ENCODE measurements around the gene AGPAT1. TPM values are rescaled to one million over a fixed set of nuclear protein-coding genes. Genes with fewer than 3 reads are reported as not detected.
A peak's percentile ranks its signal among the peaks of the same experiment; 100 is the strongest.

AGPAT1 gene
- total and polyA plus RNA-seq, 2 donors = 25.2 to 32.6 TPM

GRCh38 chr6:32154514-32155161 lies 21.2 kb downstream of the AGPAT1 start:
- H3K27ac ChIP-seq (ENCODE audit: low read depth in 1 of 2, low read length in 1 of 2) = peak overlapping the region; percentile 55 to 80
- WGBS = 1% methylated on average over 34 of the region's 34 CpGs
- H3K4me1 ChIP-seq (ENCODE audit: control insufficient read depth in 2 of 2, insufficient read depth in 2 of 2, low read length in 2 of 2) = peaks cover 19 to 56% of the 10 kb centered on the region in 2 donors
- H3K36me3 ChIP-seq (ENCODE audit: control insufficient read depth in 2 of 2, insufficient read depth in 2 of 2, low read length in 1 of 2) = peaks cover 22 to 29% of the 10 kb centered on the region in 2 donors
- peak in 3 of 9 donors; percentile 69 to 84 (median 72) for DNase-seq (ENCODE audit: low read depth in 6 of 9, low spot score in 9 of 9)
- peak overlapping the region; percentile 62 to 84 for H3K4me3 ChIP-seq (ENCODE audit: low read length in 2 of 2)
- H3K9me3 ChIP-seq (ENCODE audit: control insufficient read depth in 2 of 2, insufficient read depth in 1 of 2, low read length in 1 of 2) = peaks cover 0 to 3% of the 10 kb centered on the region in 2 donors
- peaks cover 18 to 48% of the 10 kb centered on the region in 2 donors for H3K27me3 ChIP-seq (ENCODE audit: control insufficient read depth in 2 of 2, insufficient read depth in 1 of 2, low read length in 1 of 2)

GRCh38 chr6:32153564-32154513 lies 22.0 kb downstream of the AGPAT1 start, which contains the start of gene PPT2:
TSS of gene PPT2 (plus strand) at chr6:32154141. CDS start at chr6:32154595, 454 bp downstream.
- H3K27me3 ChIP-seq (ENCODE audit: control insufficient read depth in 2 of 2, insufficient read depth in 1 of 2, low read length in 1 of 2) = peaks cover 26 to 56% of the 10 kb centered on the region in 2 donors
- 6% methylated on average over 52 of the region's 52 CpGs for WGBS
- DNase-seq (ENCODE audit: low read depth in 6 of 9, low spot score in 9 of 9) = peak; percentile 66 to 89 (median 76)

GRCh38 chr6:32152769-32153563 lies 22.9 kb downstream of the AGPAT1 start:
- no peak for DNase-seq (ENCODE audit: low read depth in 6 of 9, low spot score in 9 of 9)
- Histone ChIP-seq H3K9me3 (ENCODE audit: control insufficient read depth in 2 of 2, insufficient read depth in 1 of 2, low read length in 1 of 2) (peaks cover 3 to 16% of the 10 kb centered on the region in 2 donors), H3K4me3 (ENCODE audit: low read length in 2 of 2) (peak overlapping the region; percentile 62 to 84), H3K36me3 (ENCODE audit: control insufficient read depth in 2 of 2, insufficient read depth in 2 of 2, low read length in 1 of 2) (peaks cover 21% of the 10 kb centered on the region in 2 donors), H3K27ac (ENCODE audit: low read depth in 1 of 2, low read length in 1 of 2) (peak overlapping the region in 1 of 2 donors; percentile 55), H3K4me1 (ENCODE audit: control insufficient read depth in 2 of 2, insufficient read depth in 2 of 2, low read length in 2 of 2) (peaks cover 19 to 70% of the 10 kb centered on the region in 2 donors), H3K27me3 (ENCODE audit: control insufficient read depth in 2 of 2, insufficient read depth in 1 of 2, low read length in 1 of 2) (peaks cover 35 to 65% of the 10 kb centered on the region in 2 donors)
- 76% methylated on average over 35 of the region's 35 CpGs for WGBS

More at GRCh38 chr6:32153564-32154513, 22.0 kb downstream of the AGPAT1 start, which contains the start of gene PPT2:
- H3K9me3 ChIP-seq (ENCODE audit: control insufficient read depth in 2 of 2, insufficient read depth in 1 of 2, low read length in 1 of 2) = peaks cover 0 to 10% of the 10 kb centered on the region in 2 donors
- peaks cover 19 to 61% of the 10 kb centered on the region in 2 donors for H3K4me1 ChIP-seq (ENCODE audit: control insufficient read depth in 2 of 2, insufficient read depth in 2 of 2, low read length in 2 of 2)
- H3K4me3 ChIP-seq (ENCODE audit: low read length in 2 of 2) = peak within 1 kb of the TSS; percentile 62 to 84
- peak within 1 kb of the TSS; percentile 55 to 80 for H3K27ac ChIP-seq (ENCODE audit: low read depth in 1 of 2, low read length in 1 of 2)
- H3K36me3 ChIP-seq (ENCODE audit: control insufficient read depth in 2 of 2, insufficient read depth in 2 of 2, low read length in 1 of 2) = peaks cover 22 to 29% of the 10 kb centered on the region in 2 donors

GRCh38 chr6:32151863-32152768 lies 23.8 kb downstream of the AGPAT1 start, which contains the start of gene PRRT1:
TSS of gene PRRT1 (minus strand) at chr6:32151939. CDS start at chr6:32151827, 112 bp downstream.
- H3K9me3 ChIP-seq (ENCODE audit: control insufficient read depth in 2 of 2, insufficient read depth in 1 of 2, low read length in 1 of 2) = peaks cover 3 to 16% of the 10 kb centered on the region in 2 donors
- peaks cover 12 to 15% of the 10 kb centered on the region in 2 donors for H3K36me3 ChIP-seq (ENCODE audit: control insufficient read depth in 2 of 2, insufficient read depth in 2 of 2, low read length in 1 of 2)
- peaks cover 19 to 70% of the 10 kb centered on the region in 2 donors for H3K4me1 ChIP-seq (ENCODE audit: control insufficient read depth in 2 of 2, insufficient read depth in 2 of 2, low read length in 2 of 2)
- WGBS = 29% methylated on average over 15 of the region's 24 CpGs
- peak within 1 kb of the TSS in 1 of 2 donors; percentile 33 for H3K4me3 ChIP-seq (ENCODE audit: low read length in 2 of 2)
- H3K27me3 ChIP-seq (ENCODE audit: control insufficient read depth in 2 of 2, insufficient read depth in 1 of 2, low read length in 1 of 2) = peaks cover 38 to 74% of the 10 kb centered on the region in 2 donors
- DNase-seq (ENCODE audit: low read depth in 6 of 9, low spot score in 9 of 9) = no peak
- peak within 1 kb of the TSS in 1 of 2 donors; percentile 39 for H3K27ac ChIP-seq (ENCODE audit: low read depth in 1 of 2, low read length in 1 of 2)

- no peak for DNase-seq (ENCODE audit: low read depth in 6 of 9, low spot score in 9 of 9)
- Histone ChIP-seq H3K27ac (ENCODE audit: low read depth in 1 of 2, low read length in 1 of 2) (no peak overlapping the region), H3K36me3 (ENCODE audit: control insufficient read depth in 2 of 2, insufficient read depth in 2 of 2, low read length in 1 of 2) (peaks cover 7 to 8% of the 10 kb centered on the region in 2 donors), H3K9me3 (ENCODE audit: control insufficient read depth in 2 of 2, insufficient read depth in 1 of 2, low read length in 1 of 2) (peaks cover 3 to 16% of the 10 kb centered on the region in 2 donors), H3K4me3 (ENCODE audit: low read length in 2 of 2) (peak overlapping the region in 1 of 2 donors; percentile 33), H3K27me3 (ENCODE audit: control insufficient read depth in 2 of 2, insufficient read depth in 1 of 2, low read length in 1 of 2) (peaks cover 41 to 82% of the 10 kb centered on the region in 2 donors), H3K4me1 (ENCODE audit: control insufficient read depth in 2 of 2, insufficient read depth in 2 of 2, low read length in 2 of 2) (peaks cover 19 to 70% of the 10 kb centered on the region in 2 donors)
- WGBS = 51% methylated on average over 8 of the region's 8 CpGs
Observed at GRCh38 chr6:32151181-32151862, 24.6 kb downstream of the AGPAT1 start.

- DNase-seq (ENCODE audit: low read depth in 6 of 9, low spot score in 9 of 9) = no peak
- Histone ChIP-seq H3K36me3 (ENCODE audit: control insufficient read depth in 2 of 2, insufficient read depth in 2 of 2, low read length in 1 of 2) (no peaks in the 10 kb centered on the region), H3K27ac (ENCODE audit: low read depth in 1 of 2, low read length in 1 of 2) (no peak overlapping the region), H3K27me3 (ENCODE audit: control insufficient read depth in 2 of 2, insufficient read depth in 1 of 2, low read length in 1 of 2) (peaks cover 42 to 90% of the 10 kb centered on the region in 2 donors), H3K4me1 (ENCODE audit: control insufficient read depth in 2 of 2, insufficient read depth in 2 of 2, low read length in 2 of 2) (peaks cover 14 to 63% of the 10 kb centered on the region in 2 donors), H3K9me3 (ENCODE audit: control insufficient read depth in 2 of 2, insufficient read depth in 1 of 2, low read length in 1 of 2) (peaks cover 3 to 16% of the 10 kb centered on the region in 2 donors), H3K4me3 (ENCODE audit: low read length in 2 of 2) (no peak overlapping the region)
- 49% methylated on average over 55 of the region's 55 CpGs for WGBS
Observed at GRCh38 chr6:32149932-32150870, 25.7 kb downstream of the AGPAT1 start.
